HG03565 (cell line): ENCODE data around the gene SUGCT.

ENCODE experiments used
- ATAC-seq: cut with Tn5 transposase; IDR thresholded peaks from one replicate; pipeline ENCODE4 v1.9.1; 2021; ENCODE audit warnings: mild to moderate bottlenecking, moderate library complexity; ENCODE audit not compliant: unreplicated experiment

The SUGCT gene

GRCh38 chr7:40800771-40801170 lies 666.0 kb downstream of the SUGCT start:
- ATAC-seq: no peak

DNA sequence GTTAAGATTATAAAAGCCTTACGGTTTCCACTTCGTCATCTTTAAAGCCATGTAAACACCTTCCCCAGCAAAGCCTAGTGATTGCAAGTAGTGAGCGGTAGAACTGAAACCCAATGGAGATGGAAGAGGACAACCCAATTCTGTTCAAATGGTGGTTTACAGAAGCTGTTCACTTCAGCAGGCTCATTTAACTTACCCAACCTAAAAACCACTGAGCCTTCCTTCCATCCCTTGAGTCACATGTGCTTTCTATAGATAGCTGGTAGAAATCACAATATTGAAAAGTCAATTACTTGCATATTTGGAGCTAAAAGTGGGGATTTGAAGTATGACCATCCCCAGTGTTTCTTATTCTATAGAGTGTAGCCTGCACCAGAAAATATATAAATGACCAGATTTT lies 667.7 kb downstream of the SUGCT start:
- no peak for ATAC-seq

DNA sequence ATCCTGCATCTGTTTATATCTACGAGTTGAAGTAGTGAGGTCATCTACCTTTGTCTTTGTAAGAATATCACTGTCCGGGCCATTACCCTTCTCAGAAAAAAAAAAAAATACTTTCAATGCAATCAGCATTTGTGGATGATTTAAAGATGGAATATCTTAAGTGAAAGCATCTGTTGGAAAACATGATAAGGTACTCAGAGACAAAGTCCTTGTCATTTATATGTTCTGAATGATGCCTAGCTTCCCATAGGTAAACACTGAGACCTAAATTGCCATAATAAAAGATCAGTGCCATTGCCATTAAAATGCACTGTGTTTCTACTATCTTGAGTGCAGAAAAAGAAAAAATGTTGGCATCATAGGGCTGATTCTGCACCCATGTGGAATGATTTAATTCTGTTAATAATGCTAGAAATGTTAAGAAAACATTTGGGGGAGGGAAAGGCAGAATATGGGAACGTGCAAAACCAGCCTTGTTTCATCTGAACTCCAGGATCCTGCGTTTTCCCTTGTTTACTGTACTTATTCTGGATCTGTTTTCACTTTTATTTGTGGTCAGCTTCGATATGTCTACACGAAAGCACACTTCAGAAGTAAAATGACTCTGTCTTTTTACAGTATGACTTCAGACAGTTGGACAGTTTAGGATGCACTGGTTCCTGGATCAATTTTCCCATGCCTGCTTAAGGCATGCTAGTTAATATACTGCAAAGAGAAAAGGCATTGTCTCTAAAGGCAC lies 669.8 kb downstream of the SUGCT start:
- ATAC-seq: no peak

- ATAC-seq: no peak
These were observed 670.6 kb downstream of the SUGCT start for GRCh38 chr7:40805361-40805760.

- ATAC-seq: no peak
These were observed 673.7 kb downstream of the SUGCT start for GRCh38 chr7:40808378-40808942.

- ATAC-seq: no peak
These were observed 675.5 kb downstream of the SUGCT start for GRCh38 chr7:40810274-40810673.

DNA sequence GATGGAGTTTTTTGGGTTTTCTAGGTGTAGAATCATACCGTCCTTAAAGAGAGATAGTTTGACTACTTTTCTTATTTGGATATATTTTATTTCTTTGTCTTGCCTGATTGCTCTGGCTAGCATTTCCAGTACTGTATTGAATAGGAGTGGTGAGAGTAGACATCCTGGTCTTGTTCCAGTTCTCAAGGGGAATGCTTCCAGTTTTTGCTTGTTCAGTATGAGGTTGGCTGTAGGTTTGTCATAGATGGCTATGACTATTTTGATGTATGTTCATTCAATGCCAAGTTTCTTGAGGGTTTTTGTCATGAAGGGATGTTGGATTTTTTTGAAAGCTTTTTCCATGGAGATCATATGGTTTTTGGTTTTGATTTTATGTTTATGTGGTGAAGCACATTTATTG lies 676.9 kb downstream of the SUGCT start:
- ATAC-seq: no peak

DNA sequence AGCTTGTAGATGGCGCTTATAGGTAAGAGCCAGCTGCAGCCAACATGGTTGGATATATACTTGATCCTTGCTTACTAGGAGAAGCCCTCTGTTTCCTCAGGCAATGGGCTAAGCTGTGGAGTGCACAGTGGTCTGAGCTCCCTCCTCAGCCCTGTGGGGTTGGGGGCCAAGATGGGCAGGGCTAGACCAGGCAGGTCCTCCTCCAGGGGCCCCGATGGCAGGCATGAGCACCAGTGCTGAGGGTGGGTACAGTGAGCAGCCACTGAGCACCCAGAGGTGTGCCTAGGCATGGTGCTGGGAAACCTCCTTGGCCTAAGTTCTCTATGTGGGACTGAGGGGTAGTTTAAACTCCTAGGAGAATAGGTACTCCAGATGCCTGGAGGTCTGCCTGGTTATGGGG lies 680.2 kb downstream of the SUGCT start:
- no peak for ATAC-seq

GRCh38 chr7:40815512-40815911 lies 680.7 kb downstream of the SUGCT start:
- no peak for ATAC-seq

DNA sequence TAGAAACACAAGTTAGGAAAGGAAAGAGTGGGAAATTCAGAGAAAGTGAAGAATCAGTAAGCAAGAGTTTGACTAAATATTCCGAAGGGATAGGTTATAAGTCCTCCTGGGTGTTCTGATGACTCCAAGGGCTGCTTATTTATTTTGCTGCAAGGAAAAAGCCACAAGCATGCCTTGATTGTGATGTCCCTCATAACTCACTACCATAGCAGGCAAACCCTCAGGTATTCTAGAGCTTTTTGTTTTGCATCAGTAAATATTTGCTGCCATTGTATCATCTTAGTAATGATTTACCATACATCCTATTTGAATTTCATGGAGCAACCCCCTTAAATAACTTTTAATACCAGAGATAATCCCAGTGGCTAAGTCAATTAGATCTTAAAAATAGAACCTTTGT lies 688.1 kb downstream of the SUGCT start:
- no peak for ATAC-seq

- no peak for ATAC-seq
These were observed 689.7 kb downstream of the SUGCT start for GRCh38 chr7:40824461-40824860.

- no peak for ATAC-seq
These were observed 691.8 kb downstream of the SUGCT start for GRCh38 chr7:40826411-40827221.

GRCh38 chr7:40827222-40828085 lies 692.6 kb downstream of the SUGCT start:
- ATAC-seq: no peak

GRCh38 chr7:40828686-40829600 lies 694.1 kb downstream of the SUGCT start:
- no peak for ATAC-seq

DNA sequence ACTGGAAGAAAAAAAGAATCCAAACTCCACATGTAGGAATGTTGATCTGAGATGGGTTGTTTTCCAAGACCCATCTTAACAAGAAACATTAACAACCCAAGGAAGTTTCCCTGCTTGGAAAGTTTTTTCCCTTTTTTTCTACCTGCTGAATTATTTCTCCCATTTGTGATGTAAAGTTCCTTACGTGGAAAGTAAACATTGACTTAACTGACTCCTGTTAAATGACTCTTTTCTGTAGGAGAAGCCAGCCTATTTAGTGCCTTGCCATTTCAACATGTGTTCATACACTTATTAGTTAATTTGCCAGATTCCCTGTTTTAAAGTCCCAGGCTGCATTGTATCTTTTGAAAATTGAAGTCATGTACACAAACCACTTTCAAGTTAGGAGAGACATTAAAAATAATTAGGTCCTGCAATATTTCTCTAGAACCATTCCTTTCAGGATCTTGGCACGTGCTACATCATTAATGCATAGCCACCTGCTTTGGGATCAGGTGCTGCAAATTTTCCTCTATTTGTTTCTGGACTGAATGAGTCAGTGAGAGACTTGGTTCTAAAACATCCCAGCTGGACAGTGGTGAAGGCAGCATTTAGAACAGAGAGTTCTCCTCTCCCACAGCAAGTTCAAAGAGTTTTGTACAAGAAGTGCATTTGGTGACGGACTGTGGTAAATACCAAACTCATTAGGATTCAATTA lies 698.5 kb downstream of the SUGCT start:
- no peak for ATAC-seq

DNA sequence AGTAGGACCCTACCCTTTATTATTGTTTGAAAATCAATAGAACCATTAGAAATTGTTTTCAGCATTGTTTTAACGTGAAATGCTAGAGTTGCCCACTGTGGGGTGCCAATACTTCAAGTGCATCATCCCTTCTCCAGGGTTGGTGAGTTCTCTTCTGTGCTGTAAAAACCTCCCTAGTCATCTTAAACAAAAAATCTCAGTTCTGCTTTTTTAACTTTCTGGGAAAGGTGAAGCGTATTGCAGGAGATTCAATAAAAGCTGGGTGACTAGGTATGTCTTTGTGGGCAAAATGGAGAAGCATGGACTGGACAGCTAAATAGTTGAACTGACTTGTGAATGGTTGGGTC lies 699.1 kb downstream of the SUGCT start:
- ATAC-seq: no peak

- peak; percentile 68 for ATAC-seq
These were observed 701.4 kb downstream of the SUGCT start for GRCh38 chr7:40836218-40836617.

- no peak for ATAC-seq
These were observed 705.1 kb downstream of the SUGCT start for GRCh38 chr7:40839881-40840280.

GRCh38 chr7:40840990-40841389 lies 706.2 kb downstream of the SUGCT start:
- ATAC-seq: no peak

DNA sequence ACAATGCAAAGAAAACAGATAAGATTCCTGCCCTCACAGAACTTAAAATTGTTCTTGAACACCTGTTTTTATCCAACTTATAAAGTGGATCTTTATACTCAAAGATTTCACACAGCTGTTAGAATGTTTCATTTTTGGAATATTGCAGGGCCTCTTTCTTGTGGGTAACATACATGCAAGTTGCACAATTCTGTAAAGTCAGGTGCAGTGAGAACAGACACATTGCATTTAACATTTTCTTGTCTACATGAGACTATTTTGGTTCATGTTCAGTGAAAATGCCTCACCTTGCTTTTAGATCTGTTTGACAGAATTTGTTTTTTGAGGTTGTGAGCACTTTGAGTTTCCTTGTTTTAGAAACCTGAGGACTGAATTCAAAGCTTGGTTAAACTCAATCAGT lies 707.8 kb downstream of the SUGCT start:
- no peak for ATAC-seq
